Cardiac fibroblast (primary cell): Measurements from ENCODE around the gene CDK15.

Experiments used
- DNase-seq, 2 donors: peaks; one replicate each; pipeline versions ENCODE4 v3.0.0 to v3.0.0-alpha.2; 2010; ENCODE audit warnings: low read depth in 2 of 2
- H3K4me3 ChIP-seq, 2 donors: replicated peaks in 1 of 2; 1 replicate in 1 of 2; 2 replicates in 1 of 2; pipeline ENCODE4 v1.5.1; 2011; ENCODE audit warnings: low read depth in 2 of 2, low read length in 2 of 2, mild to moderate bottlenecking in 2 of 2, moderate library complexity in 1 of 2
- TF ChIP-seq, protein P1 (sequence below): IDR thresholded peaks from one replicate; pipeline ENCODE4 v1.5.1; 2011; ENCODE audit warnings: low read depth, mild to moderate bottlenecking, low read length, inconsistent platforms

Gene CDK15

DNA sequence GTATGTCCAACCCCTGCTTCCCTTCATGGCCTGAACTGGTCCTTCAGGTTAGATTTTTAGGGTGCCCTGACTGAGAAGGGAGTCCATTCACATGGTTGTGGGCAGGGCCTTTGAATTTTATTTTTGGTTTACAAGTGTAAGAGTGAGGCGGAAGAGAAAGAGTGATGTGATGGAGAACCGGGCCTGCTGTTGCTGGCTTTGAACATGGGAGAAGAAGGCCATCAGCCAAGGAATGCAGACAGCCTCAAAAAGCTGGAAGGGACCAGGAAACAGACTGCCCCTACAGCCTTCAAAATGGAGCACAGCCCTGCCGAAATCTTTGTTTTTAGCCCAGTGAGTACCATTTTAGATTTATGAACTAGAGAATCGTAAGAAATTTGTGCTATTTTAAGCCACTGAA lies 105.0 kb downstream of the CDK15 start:
- TF ChIP-seq, protein P1, sequence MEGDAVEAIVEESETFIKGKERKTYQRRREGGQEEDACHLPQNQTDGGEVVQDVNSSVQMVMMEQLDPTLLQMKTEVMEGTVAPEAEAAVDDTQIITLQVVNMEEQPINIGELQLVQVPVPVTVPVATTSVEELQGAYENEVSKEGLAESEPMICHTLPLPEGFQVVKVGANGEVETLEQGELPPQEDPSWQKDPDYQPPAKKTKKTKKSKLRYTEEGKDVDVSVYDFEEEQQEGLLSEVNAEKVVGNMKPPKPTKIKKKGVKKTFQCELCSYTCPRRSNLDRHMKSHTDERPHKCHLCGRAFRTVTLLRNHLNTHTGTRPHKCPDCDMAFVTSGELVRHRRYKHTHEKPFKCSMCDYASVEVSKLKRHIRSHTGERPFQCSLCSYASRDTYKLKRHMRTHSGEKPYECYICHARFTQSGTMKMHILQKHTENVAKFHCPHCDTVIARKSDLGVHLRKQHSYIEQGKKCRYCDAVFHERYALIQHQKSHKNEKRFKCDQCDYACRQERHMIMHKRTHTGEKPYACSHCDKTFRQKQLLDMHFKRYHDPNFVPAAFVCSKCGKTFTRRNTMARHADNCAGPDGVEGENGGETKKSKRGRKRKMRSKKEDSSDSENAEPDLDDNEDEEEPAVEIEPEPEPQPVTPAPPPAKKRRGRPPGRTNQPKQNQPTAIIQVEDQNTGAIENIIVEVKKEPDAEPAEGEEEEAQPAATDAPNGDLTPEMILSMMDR = no peak
- no peak for DNase-seq
- H3K4me3 ChIP-seq = no peak overlapping the region

DNA sequence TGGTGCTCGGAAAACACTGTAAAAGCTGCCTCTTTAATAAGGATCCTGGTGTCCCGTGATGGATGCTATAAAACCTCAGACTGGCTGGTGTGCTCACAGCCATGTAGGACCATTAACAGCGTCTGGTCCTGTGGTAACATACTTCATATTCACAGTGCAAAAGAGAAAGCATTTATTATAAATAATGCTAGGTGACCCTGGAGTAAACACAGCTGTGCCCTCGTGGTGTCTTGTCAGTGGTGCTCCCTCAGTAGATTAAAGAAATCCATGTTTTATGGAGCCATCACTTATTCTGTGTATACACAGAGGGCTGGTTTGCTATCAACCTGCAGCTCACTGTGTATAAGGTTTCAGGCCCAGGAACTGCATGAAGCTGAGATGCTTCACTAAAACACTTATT lies 106.9 kb downstream of the CDK15 start:
- TF ChIP-seq, protein P1 = no peak
- DNase-seq = no peak
- H3K4me3 ChIP-seq = no peak overlapping the region

DNA sequence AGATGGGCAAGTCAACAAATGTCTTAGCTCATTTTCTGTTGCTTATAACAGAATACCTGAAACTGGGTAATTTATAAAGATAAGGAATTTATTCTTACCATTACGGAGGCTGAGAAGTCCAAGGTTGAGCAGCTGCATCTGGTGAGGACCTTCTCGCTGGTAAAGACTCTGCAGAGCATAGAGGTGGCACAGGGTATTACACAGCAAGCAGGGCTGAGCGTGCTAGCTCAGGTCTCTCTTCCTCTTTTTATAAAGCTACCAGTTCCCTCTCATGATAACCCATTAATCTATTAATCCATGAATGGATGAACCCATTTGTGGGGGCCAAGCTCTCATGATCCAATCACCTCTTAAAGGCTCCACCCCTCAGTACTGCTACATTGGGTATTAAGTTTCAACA lies 109.1 kb downstream of the CDK15 start:
- H3K4me3 ChIP-seq = no peak overlapping the region
- DNase-seq = no peak
- TF ChIP-seq, protein P1 = peak; percentile 6

DNA sequence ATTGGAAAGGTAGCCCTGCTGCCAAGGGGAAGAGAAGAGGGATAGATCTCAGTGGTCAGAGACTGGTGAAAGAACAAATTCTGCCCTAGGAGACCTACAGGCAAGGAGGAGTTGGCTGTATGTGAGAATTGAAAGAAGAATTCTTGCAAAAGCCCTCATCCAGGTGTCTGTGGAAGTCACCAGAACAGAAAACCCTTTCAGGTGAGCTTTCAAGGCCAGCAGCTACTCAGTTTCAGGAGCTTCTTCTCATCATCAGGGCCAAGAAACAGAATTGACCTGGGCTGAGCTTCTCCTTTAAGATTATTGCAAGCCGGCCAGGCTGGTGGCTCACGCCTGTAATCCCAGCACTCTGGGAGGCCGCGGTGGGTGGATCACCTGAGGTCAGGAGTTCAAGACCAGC lies 110.2 kb downstream of the CDK15 start:
- H3K4me3 ChIP-seq = no peak overlapping the region
- DNase-seq = no peak
- TF ChIP-seq, protein P1 = no peak

DNA sequence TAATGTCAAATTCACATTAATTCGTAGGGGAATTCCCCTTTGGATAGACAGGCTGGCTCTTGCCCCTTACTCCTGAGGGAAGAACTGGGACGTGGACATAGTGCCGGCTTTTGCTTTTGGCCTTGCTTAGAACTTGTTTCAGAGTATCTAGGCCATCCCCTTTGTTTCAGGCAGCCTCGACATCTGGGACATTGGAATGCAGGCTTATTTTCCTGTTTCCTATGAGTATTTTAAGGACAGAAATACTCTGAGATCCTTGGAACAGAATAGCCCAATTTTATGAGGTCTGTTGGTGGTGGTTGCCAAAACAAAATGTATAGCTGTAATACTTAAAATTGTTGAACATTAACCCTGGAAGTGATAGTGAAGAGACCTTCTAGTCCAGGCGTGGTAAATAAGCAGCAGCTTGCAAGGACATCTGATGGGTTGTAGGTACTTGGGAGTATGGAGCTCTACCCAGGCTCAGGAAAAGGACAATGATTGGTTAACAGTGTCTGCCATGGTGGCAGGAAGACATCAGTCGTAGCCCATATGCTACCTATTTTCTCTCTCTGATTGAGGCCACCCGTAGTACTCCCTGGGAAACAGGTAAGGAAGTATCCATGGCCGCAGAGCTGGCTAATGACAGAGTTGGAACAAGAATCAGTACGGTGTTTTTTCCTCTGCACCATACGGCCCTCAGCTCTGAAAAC lies 112.4 kb downstream of the CDK15 start:
- TF ChIP-seq, protein P1 = no peak
- no peak overlapping the region for H3K4me3 ChIP-seq
- no peak for DNase-seq

DNA sequence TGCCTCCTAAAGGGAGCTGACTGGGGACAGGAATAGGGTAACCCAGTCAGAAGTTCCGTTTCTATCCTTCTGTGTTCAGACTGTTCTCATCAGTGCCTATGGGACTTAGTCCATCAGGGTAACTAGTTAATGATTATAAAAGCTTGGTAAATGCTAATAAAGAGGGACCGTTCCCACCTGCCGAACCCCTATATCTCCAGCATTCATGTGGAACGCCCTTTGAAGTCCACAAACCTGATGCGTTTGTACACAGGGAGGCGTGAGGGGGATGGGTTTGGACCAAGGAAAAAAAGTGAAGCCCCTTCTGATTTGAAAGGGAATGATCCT lies 112.9 kb downstream of the CDK15 start:
- DNase-seq = no peak
- TF ChIP-seq, protein P1 = no peak
- H3K4me3 ChIP-seq = no peak overlapping the region
